ENCODE data around the gene PIGR.

PIGR gene

GRCh38 chr1:206946261-206946660 lies at the start of gene PIGR:
TSS of gene PIGR (minus strand) at chr1:206946466. CDS start at chr1:206940531, 5,935 bp downstream.
- DNase-seq = no peak

GRCh38 chr1:206992790-206993189 lies 46.5 kb upstream of the PIGR start:
- no peak for DNase-seq

GRCh38 chr1:206987873-206988272 lies 41.6 kb upstream of the PIGR start:
- DNase-seq = no peak

- DNase-seq = no peak
Observed at GRCh38 chr1:206986885-206987284, 40.6 kb upstream of the PIGR start.

- DNase-seq = no peak
Observed at GRCh38 chr1:206986402-206986801, 40.1 kb upstream of the PIGR start.

- DNase-seq = no peak
Observed at GRCh38 chr1:206985162-206985749, 39.0 kb upstream of the PIGR start.

GRCh38 chr1:206982216-206982615 lies 36.0 kb upstream of the PIGR start:
- DNase-seq = peak; percentile 42

GRCh38 chr1:206979379-206980043 lies 33.2 kb upstream of the PIGR start:
- no peak for DNase-seq

GRCh38 chr1:206978259-206978658 lies 32.0 kb upstream of the PIGR start:
- DNase-seq = no peak

- no peak for DNase-seq
Observed at GRCh38 chr1:206975306-206975705, 29.0 kb upstream of the PIGR start.

GRCh38 chr1:206974140-206974539 lies 27.9 kb upstream of the PIGR start:
- no peak for DNase-seq

- no peak for DNase-seq
Observed at GRCh38 chr1:206972728-206973127, 26.5 kb upstream of the PIGR start.

- DNase-seq = no peak
Observed at GRCh38 chr1:206971029-206971655, 24.9 kb upstream of the PIGR start.

- DNase-seq = no peak
Observed at GRCh38 chr1:206970446-206970845, 24.2 kb upstream of the PIGR start, which contains the start of gene FCAMR. TSS of gene FCAMR (minus strand) at chr1:206970460. CDS start at chr1:206970125, 335 bp downstream.

- no peak for DNase-seq
Observed at GRCh38 chr1:206969090-206969489, 22.8 kb upstream of the PIGR start.

- DNase-seq = peak; percentile 27
Observed at GRCh38 chr1:206967096-206967849, 21.0 kb upstream of the PIGR start.

- no peak for DNase-seq
Observed at GRCh38 chr1:206965781-206966180, 19.5 kb upstream of the PIGR start.

- DNase-seq = no peak
Observed at GRCh38 chr1:206963740-206964139, 17.5 kb upstream of the PIGR start.

GRCh38 chr1:206963119-206963712 lies 16.9 kb upstream of the PIGR start:
- DNase-seq = no peak

GRCh38 chr1:206962272-206962671 lies 16.0 kb upstream of the PIGR start:
- DNase-seq = no peak

GRCh38 chr1:206961668-206962067 lies 15.4 kb upstream of the PIGR start:
- no peak for DNase-seq

- no peak for DNase-seq
Observed at GRCh38 chr1:206960676-206961386, 14.6 kb upstream of the PIGR start.

All from NCI-H2029 treated with DMSO at 0.1 percent for 48 hours (cell line).